ENCODE data around the gene INPP5A. TPM values are rescaled to one million over a fixed set of nuclear protein-coding genes. Genes with fewer than 3 reads are reported as not detected.

Gene INPP5A
- total and polyA plus RNA-seq, 7 donors, result 15.1 to 48.8 (median 40.9) TPM

- H3K27me3 ChIP-seq (ENCODE audit: insufficient read depth in 3 of 3, low read length in 2 of 3), result no peaks in the 10 kb centered on the region
- no peak for DNase-seq
- H3K4me3 ChIP-seq, result no peak overlapping the region
- WGBS, 3 donors, result 98 to 99% (median 98%) methylated on average over 14 of the region's 14 CpGs
- no peak overlapping the region for H3K27ac ChIP-seq
- intact Hi-C loops (cut with DNase I), result no loop called here
- H3K36me3 ChIP-seq (ENCODE audit: insufficient read depth in 1 of 2, low read depth in 1 of 2), result peaks cover 0 to 55% of the 10 kb centered on the region in 2 donors
- TF ChIP-seq CTCF (IDR thresholded peaks at IDR 0.05), result no peak
- no peak for ATAC-seq
- no peaks in the 10 kb centered on the region for H3K9me3 ChIP-seq
- H3K4me1 ChIP-seq, result no peaks in the 10 kb centered on the region
Observed at GRCh38 chr10:132756591-132756990, 219.0 kb downstream of the INPP5A start.

GRCh38 chr10:132757171-132757570, 219.6 kb downstream of the INPP5A start:
- Histone ChIP-seq H3K9me3 (no peaks in the 10 kb centered on the region), H3K27me3 (ENCODE audit: insufficient read depth in 3 of 3, low read length in 2 of 3) (no peaks in the 10 kb centered on the region), H3K36me3 (ENCODE audit: insufficient read depth in 1 of 2, low read depth in 1 of 2) (peaks cover 0 to 55% of the 10 kb centered on the region in 2 donors), H3K27ac (no peak overlapping the region), H3K4me3 (no peak overlapping the region), H3K4me1 (no peaks in the 10 kb centered on the region)
- intact Hi-C loops (cut with DNase I), result no loop called here
- WGBS, 3 donors, result 97 to 98% (median 98%) methylated on average over 27 of the region's 27 CpGs
- no peak for TF ChIP-seq CTCF (IDR thresholded peaks at IDR 0.05)
- DNase-seq (no peak), ATAC-seq (no peak)

- DNase-seq (no peak), ATAC-seq (no peak)
- intact Hi-C loops (cut with DNase I), result no loop called here
- Histone ChIP-seq H3K27ac (no peak overlapping the region), H3K36me3 (ENCODE audit: insufficient read depth in 1 of 2, low read depth in 1 of 2) (peaks cover 0 to 45% of the 10 kb centered on the region in 2 donors), H3K27me3 (ENCODE audit: insufficient read depth in 3 of 3, low read length in 2 of 3) (no peaks in the 10 kb centered on the region), H3K4me1 (no peaks in the 10 kb centered on the region), H3K4me3 (no peak overlapping the region), H3K9me3 (no peaks in the 10 kb centered on the region)
- WGBS, 3 donors, result 95 to 98% (median 95%) methylated on average over 14 of the region's 14 CpGs
- TF ChIP-seq CTCF (IDR thresholded peaks at IDR 0.05), result no peak
Observed at GRCh38 chr10:132758865-132759264, 221.3 kb downstream of the INPP5A start.

- intact Hi-C loops (cut with DNase I), result no loop called here
- no peak for TF ChIP-seq CTCF (IDR thresholded peaks at IDR 0.05)
- DNase-seq, result no peak
- H3K4me3 ChIP-seq, result no peak overlapping the region
- no peaks in the 10 kb centered on the region for H3K9me3 ChIP-seq
- H3K36me3 ChIP-seq (ENCODE audit: insufficient read depth in 1 of 2, low read depth in 1 of 2), result peaks cover 0 to 32% of the 10 kb centered on the region in 2 donors
- H3K27me3 ChIP-seq (ENCODE audit: insufficient read depth in 3 of 3, low read length in 2 of 3), result no peaks in the 10 kb centered on the region
- no peak overlapping the region for H3K27ac ChIP-seq
- ATAC-seq, result no peak
- WGBS, 3 donors, result 95 to 97% (median 97%) methylated on average over 11 of the region's 11 CpGs
- H3K4me1 ChIP-seq, result no peaks in the 10 kb centered on the region
Observed at GRCh38 chr10:132761395-132762060, 223.9 kb downstream of the INPP5A start.

- Histone ChIP-seq H3K36me3 (ENCODE audit: insufficient read depth in 1 of 2, low read depth in 1 of 2) (peaks cover 0 to 25% of the 10 kb centered on the region in 2 donors), H3K9me3 (no peaks in the 10 kb centered on the region), H3K4me3 (no peak overlapping the region), H3K4me1 (no peaks in the 10 kb centered on the region), H3K27me3 (ENCODE audit: insufficient read depth in 3 of 3, low read length in 2 of 3) (no peaks in the 10 kb centered on the region), H3K27ac (no peak overlapping the region)
- no peak for TF ChIP-seq CTCF (IDR thresholded peaks at IDR 0.05)
- ATAC-seq, result no peak
- 81 to 96% (median 91%) methylated on average over 6 of the region's 6 CpGs for WGBS, 3 donors
- no peak for DNase-seq
- intact Hi-C loops (cut with DNase I), result no loop called here
Observed at GRCh38 chr10:132762267-132762666, 224.7 kb downstream of the INPP5A start.
